Stimulated activated naive CD4-positive, alpha-beta T cell (primary cell): ENCODE data around the gene B4GALT4.
"Not testable (repeated sequence)": the region's sequence is repeated elsewhere in the genome, so short reads cannot be mapped to it uniquely, and the experiment has no call there.

ENCODE experiments used
- DNase-seq, 6 experiments: peaks; one replicate each; lab custom pipeline; 2025; lab: John Stamatoyannopoulos, UW

The B4GALT4 gene

DNA sequence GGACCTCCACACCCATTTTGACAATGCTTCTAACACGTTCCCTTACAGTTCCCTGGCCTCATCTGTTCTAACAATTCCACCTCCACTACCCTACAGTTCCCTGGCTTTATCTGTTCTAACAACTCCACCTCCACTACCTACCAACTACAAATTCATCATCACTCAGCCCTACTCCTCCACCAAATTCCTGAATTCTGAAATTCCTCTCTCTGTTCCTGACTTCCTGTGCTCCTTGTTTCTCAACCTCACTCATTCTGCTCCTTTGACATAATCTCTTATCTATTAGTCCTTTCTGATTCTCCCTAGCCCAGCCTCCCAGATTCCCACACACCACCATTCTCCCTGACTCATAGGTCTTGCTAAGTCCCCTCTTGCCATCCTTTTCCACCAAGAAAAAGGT is 44.8 kb downstream of the B4GALT4 start:
- DNase-seq, result no peak

DNA sequence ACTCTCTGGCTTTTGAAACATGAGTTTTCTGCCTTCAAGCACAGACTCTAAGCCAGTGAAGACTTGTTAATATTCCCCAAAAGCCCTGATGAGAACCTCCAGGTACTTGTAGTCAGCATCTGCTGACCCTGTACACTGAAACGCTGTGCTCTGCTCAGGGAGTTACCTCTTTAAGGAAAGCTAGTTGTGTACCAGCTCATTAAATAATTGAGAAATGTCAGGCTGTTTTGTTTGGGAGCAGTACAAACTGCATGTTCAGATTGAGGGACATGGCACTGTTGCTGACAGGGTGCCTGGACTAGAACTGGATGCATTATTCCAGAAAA is 45.6 kb downstream of the B4GALT4 start:
- DNase-seq, result no peak

DNA sequence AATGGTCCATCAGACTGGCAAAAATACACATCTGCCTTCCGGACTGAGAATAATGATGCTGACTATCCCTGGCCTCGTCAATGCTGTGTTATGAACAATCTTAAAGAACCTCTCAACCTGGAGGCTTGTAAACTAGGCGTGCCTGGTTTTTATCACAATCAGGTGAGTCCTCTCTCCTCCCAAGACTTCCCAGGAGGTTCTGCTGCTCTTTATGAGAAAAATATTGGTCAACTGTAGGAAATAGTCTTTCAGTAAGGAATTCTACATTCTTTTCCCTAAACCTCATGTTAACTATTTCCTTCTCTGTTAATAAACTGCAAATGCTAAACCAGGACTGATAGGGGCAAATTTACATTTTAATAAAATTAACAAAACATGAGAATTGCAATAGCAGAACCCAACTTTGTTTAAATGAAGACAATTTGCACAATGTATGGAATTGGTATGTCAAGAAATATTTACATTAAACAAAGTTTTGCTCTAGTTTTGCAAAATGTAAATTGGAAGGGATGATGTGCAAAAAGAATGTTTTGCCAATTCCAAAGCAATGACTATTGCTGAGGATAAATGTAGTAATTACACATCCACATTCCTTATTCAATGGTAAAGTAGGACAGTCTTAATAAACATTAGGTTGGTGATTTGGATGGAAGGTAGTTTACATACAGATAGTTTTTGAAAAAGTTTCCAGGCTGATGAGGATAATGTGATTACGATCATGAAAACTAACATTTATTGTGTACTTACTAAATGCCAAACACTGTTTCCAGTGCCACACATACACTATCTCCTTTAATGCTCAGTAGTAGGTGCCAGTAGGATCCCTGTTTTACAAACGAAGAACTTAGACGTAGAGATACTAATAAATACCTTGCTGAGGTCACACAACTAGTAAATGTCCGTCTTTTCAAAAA is 46.2 kb downstream of the B4GALT4 start:
- no peak for DNase-seq

DNA sequence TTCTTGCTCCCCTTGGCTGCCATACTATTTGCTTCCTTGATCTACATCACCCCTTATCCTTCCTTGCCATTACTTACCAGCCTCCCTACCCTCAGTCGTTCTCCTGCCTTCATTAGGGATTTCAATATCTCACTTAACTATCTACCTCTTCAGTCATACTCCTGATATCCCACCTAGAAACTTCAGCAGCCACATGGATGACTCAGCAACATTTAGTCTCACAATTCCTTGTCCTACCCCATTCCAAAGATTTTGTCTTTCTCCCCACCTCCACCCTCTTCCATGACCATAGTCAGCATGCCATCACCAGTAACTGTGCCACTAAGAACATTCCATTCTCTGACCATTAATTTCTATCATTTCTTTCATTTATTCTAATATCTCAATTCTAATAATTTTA is 48.9 kb downstream of the B4GALT4 start:
- no peak for DNase-seq

DNA sequence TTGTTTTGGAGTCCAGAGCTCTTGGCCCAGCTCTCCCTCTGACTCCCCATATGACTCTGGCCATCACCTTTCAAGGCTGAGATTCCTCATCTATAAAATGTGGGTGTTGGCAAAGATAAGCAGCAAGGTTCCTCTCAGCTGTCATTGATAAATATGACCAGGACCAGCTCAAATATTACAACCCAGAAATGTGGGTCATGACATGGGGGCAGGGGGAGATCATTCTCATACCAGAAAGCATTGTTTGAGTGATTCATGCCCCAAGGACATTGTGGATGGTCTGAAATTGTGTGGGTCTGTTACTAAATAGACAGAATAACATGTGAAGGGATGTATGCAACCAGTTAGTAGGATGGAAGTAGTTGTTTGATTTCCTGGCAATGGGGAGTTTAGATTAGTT is 53.4 kb downstream of the B4GALT4 start:
- no peak for DNase-seq

DNA sequence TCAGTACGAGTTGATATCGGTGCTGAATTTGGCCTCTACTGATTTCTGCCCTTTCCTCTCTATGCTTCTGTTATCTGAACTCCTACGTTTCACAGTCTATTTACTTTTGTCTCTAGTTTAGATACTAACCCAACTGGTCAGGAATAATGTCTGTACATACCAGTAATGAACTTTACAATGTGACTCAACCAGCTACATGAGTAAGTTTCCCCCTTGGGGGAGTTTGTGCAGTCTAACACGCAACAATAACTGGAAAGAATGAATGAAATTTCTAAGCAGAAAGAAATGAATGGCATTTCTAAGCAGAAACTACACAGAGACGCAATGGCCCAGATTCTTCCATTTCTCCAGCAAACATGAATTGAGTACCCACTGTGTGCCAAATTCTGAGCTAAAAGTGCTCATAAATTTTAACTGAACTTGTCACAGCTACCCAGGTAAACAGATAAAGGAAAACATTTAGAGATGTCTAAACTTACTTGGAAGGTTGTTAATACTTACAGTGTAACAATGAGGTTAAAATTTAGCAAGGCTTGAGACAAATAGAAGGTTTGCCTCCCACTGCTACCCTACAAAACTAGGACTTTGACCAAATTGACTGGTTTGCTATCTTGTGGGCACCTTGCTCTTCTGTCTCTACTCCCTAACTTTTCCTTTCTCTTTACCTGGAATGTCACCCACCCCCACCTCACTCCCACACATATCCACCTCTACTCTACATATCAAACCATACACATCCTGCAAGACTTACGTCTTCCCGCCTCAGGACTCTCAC is 55.7 kb downstream of the B4GALT4 start:
- DNase-seq, result no peak

DNA sequence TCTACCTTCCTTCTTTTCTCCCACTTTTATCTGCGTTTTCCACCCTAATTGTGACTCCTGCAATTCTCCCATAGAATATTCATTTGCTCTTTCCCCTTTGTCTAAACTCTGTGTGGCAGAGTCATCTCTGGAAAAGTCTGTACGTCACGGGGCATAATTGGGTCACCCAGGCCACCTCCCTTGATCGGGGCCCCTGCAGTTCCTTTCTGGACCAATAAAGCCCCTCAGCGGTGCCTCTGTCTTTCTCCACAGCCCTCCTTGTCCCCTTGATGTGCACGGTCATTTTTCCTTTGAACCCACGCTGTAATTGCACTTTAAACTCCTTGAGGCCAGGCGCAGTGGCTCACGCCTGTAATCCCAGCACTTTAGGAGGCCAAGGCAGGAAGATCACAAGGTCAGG is 56.6 kb downstream of the B4GALT4 start:
- DNase-seq, result no peak

DNA sequence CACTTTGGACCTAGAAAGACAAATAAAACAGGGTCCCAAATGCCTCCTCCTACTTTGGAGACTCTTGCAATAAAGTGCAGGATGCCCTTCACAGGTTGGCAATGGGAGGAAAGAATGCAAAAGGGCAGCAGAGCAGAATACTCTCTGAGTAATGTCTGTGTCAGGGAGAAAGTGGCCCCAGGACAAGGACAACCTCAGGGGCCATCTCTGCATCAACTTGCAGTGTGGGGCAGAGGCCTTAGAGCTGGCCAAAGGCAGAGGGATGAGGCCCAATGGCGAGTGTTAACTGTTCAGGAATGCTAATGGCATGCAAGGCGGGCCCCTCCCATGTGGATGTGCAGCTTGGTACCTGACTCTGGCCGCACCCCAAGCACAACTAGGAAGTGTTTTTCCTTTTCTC is 58.9 kb downstream of the B4GALT4 start:
- no peak for DNase-seq

DNA sequence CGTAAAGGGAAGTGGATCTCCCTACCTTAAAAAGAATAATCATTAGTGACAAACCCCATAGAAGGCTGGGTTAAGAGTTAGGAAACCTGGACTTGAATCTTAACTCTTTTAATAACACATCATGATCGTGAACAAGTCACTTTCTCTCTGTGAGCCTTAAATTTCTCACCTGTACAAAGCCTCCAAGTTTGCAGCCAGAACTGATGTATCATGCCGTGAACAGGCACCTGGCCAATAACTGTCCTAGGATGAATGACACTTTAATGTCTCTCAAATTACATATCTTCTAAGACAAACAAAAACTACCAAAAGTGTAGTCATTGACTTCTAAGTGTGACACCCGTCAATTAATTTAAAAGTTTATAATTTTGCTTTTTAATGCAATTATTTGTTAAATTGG is 63.4 kb downstream of the B4GALT4 start:
- no peak for DNase-seq

DNA sequence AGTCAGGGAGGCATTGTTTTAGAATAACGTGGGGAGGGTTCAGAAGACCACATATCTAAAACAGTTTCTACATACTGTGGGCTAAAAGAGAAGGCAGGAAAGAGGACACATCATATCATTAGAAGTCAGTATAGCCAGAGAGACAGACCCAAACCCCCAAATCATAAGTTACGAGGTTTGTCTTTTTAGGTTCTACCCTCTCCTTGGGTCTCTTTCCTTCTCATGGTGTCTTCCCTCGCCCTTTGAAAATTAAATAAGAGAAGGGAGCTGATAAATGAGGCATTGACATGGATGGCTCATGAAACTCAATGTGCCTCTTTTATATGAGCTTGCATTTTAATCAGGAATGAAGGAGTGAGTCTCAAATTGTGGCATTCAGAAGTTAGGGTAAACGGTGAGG is 63.9 kb downstream of the B4GALT4 start:
- no peak for DNase-seq

DNA sequence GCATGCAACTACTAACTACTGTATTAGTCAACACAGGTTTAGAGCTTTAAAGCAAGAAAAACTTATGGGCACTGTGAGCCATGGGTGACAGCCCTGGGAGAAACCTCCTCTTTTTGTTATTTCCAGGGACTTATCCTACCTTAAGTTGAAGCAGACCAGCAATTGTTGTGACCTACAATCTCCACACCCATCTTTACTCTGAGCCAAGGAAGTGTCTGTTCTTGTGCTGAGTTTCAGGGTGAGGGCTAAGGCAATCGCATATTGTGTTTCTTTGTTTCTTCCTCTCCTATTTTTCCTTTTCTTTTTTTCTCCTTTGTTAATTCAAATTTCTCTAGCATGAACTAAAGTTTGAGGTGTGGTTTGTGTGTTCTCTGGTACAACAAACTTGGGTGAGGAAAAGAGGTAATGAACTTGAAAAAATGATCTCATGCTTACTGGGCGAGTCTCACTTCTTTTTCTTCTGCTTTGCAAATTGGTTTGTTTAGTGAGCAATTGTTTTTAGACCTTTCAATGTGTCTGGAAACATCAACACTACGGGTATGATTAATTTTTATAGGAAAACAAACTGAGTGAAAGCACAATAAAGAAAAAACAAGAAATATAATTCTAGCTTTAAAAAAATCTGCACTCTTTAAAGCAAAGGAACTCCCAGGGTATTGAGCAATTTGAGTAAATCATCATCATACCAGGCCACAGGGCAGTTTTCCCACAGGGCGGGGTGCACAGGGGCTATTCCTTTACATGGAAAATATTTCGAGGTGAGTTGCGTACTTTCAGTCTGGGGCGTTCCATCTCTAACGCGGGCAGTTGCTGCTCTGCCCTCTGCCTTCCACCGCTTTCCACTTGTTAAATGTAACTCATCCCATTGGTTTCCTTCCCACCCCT is 64.6 kb downstream of the B4GALT4 start:
- no peak for DNase-seq

DNA sequence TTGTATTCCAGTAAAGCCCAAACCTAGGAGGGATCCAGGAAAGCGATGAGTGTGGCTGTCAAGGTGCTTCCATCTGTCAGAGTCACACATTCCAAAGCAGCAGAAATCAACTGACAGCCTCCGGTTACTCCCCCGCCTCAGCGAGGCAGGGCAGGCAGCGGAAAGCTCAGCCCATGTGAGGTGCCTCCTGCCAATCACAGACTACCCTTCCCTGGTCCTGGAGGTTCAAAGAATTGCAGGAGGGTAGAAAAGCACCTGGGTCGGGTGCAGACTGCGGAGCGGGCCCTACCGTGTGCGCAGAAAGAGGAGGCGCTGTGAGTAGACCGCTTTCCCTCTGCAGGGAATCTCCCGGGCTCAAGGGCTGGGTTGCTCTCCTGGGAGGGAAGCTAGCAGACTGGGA is 67.4 kb downstream of the B4GALT4 start, which contains the start of gene UPK1B:
TSS of gene UPK1B (plus strand) at position 274 of the 400 bp plus-strand sequence. CDS start 13,144 bp downstream, outside the sequence.
- DNase-seq, result peak in 3 of 6 experiments; percentile 0 to 12 (median 1)

DNA sequence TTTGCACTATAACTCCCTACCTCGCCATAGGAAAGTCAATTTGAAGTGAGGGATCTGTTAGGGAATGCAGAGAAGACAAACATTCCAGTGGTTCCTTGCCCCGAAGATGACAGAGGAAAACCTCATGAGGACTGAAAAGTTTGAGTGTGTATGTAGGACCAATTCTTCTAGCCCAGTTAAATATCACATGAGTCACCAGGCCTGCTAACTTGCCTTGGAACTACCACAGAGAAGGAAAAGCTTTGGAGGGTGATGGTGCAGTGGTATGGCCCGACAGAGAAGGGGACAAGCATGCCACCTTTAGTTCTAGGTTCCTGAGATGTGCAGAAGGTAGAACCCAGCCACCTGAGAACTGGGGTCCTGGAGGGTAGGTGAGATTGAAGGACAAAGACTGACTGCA is 69.9 kb downstream of the B4GALT4 start:
- DNase-seq, result no peak

DNA sequence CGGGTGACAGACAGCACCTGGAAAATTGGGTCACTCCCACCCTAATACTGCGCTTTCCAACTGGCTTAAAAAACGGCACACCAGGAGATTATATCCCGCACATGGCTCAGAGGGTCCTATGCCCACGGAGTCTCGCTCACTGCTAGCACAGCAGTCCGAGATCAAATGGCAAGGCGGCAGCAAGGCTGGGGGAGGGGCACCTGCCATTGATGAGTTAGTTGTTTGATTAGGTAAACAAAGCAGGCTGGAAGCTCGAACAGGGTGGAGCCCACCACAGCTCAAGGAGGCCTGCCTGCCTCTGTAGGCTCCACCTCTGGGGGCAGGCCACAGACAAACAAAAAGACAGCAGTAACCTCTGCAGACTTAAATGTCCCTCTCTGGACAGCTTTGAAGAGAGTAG is 75.9 kb downstream of the B4GALT4 start:
- DNase-seq, result not testable (repeated sequence)
